GM21390 (cell line): Measurements from ENCODE around the gene RGS3.

Experiments
- ATAC-seq: cut with Tn5 transposase; IDR thresholded peaks from one replicate; pipeline ENCODE4 v1.9.1; 2021; ENCODE audit not compliant: unreplicated experiment

The RGS3 gene

DNA sequence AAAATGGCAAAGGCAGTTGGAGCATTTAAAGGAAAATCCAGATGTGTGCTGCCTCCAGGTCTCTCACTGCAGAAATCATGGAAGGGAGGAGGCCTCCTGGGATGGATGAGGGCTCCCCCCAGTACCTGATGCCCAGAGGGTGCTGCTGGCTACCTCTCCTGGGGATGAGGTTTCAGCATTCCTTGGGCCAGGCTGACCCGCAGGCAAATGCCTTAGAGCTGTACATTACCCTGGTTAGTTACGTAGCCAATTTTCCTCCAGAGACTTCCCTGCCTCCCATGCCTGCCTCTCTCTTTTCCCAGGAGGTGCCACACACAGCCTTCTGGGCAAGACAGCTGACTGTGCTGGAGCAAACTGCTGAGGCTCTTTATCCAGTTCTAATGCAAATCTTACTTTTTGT lies 65.3 kb downstream of the RGS3 start:
- no peak for ATAC-seq

DNA sequence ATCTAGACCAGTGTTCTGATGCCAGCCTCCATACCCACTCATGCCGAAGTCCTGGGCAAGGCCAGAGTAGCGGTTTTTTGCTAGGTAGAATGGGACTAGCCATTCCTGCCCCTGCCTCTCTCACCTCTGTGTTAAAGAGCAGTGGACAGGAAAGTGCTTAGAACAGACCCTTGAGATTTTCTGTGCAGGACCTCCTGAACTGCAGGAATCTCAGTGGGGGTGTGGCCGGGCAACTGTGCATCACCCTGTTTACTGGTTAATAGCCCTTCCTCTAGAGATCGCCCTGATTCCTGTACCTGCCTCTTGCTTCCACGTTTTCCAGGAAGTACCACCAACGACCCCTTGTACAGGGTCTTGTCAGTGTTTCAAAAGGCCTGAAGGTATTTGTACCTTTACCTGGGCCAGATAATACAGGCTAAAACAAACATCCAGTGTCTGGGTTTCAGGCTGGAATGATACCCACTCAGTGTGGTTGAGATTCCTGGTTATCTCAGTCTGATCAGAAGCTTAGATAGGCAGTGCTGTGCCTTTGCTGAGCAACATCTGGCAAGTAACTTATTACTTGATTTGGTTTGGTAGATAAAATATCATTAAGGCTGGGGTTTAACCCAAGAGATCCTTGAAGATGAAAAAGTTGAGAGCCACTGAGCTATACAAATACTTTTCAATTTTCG lies 65.9 kb downstream of the RGS3 start:
- ATAC-seq, result no peak

DNA sequence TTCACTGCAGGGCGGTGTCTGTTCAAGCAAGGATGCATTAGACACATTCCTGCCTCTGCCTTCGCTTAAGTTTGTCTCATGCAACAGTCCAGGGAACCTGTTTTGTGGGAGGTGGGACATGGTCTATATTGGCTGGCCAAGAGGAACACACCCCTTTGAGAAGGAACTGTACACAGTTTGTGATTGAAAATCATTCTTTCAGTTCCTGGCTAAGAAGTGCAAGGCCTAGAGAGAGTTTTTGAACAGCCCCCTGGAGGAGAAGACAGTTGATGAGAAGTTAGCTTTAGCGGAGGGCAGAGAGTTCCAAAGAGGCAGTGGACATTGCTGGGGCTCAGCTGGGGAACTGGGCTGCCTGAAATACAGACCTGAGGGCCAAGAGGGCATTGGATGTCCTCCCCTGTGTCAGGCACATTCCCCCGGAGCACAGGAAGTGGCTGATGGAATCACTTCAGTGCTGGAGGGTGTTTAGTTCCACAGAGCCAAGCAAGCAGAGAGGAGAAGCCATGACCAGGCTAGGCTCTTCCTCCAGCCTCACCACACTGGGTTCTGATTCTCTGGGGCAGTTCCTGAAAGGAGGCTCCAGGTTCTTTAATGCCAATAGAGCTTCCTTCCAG lies 66.6 kb downstream of the RGS3 start:
- ATAC-seq, result no peak

DNA sequence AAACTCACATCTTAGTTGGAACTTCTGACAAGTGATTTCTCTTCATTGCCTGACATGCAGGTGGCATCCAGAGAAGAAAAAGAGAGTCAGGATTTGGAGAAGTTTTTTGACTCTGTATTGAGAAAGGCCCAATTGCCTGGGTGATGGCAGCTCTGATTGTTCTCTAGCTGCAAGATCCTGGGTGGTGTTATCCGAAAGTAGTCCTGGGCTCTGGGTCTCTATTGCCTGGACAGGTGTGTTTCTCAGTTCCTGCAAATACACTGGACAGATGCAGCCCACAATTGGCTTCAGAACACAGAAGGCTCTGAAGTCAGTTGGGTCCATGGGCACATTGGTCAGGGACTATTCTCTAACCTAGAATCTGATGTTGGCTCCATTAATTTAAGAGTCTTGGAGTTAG lies 67.4 kb downstream of the RGS3 start:
- ATAC-seq, result no peak

GRCh38 chr9:113531919-113532808 lies 68.6 kb downstream of the RGS3 start:
- no peak for ATAC-seq

DNA sequence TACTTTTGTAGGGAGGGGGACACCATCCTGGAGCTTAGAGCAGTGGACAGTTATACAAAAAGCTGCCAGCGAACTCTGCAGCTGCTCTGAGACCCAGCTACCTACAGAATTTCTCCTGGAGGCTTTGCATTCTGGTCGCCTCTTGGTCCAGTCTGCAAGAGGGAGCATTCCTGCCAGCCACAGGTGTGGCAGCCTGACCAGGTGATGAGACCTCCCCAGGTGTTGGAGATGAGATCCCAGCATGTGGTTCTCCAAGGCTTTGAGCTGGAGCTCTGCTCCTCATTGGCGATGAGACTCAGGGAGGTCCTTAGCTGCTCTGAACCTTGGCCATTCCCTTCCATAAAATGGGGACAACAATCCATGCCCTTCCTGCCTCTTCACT lies 69.3 kb downstream of the RGS3 start:
- no peak for ATAC-seq

DNA sequence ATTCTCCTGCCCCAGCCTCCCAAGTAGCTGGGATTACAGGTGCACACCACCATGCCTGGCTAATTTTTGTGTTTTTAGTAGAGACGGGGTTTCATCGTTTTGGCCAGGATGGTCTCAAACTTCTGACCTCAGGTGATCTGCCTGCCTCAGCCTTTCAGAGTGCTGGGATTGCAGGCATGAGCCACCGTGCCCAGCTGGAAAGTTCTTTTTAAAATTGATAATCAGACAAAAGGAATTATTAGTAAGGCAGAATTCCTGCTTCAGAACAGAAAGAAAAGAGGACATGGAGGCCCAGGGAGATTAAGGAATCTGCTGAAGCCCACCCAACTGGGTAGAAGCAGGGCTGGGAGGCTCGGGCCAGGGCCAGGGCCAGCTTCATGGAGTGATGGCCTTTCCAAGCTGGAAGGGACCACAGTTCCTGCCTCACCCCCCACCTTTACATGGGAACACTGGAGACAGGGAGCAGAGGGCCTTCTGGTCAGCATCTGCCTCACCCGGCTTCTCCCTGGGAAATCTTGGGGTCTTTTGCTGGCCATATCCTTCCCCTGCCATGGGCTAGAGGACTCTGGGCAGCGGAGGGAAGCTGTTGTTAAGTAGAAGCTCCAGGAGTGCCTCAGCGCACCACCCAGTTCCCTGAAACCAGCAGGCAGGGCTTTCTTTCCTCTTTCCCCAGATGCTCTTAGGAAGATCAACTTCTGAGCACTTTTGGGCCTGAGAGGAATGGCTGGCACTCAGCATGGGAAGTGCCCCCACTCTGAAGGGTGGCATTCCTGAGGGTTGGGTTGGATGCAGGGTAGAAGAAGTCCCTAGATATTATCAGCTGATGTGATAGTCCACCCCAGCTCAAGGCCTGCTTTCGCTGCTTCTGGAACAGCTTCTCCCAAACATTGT lies 70.1 kb downstream of the RGS3 start:
- no peak for ATAC-seq

DNA sequence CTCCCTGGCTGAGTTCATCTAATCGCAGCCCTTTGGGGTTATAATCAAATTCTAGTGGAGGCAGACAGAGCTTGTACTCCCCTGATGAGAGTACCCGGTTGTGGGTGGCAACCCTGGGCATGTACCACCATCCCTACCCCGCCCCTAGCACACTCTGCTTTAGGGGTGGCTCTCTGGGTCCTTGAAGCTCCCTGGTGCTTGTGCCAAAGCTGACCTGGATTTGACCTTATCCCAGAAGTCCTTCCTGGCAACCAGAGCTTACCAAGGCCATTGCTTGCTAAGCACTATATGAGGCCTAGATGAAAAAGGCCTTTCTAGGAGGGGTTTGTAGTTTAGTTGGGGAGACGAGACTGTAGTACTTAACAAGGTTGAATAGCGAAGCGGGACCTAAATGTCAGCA lies 72.2 kb downstream of the RGS3 start:
- ATAC-seq, result no peak

DNA sequence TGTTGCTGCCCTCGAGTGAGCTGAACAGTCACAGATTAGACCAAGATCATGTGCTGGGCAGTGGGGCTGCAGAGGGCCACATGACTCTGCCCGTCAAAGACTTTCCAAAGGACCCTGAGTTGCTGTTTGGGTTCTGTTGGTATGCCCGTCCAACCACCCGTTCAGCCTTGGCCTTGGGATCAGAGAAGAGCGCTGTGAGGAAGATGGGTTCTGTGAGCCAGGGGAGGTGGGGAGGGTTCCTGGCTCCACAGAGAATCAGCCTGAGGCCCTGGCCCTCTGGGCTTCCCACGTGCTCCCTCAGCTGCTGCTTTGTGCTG lies 72.6 kb downstream of the RGS3 start:
- ATAC-seq, result no peak

DNA sequence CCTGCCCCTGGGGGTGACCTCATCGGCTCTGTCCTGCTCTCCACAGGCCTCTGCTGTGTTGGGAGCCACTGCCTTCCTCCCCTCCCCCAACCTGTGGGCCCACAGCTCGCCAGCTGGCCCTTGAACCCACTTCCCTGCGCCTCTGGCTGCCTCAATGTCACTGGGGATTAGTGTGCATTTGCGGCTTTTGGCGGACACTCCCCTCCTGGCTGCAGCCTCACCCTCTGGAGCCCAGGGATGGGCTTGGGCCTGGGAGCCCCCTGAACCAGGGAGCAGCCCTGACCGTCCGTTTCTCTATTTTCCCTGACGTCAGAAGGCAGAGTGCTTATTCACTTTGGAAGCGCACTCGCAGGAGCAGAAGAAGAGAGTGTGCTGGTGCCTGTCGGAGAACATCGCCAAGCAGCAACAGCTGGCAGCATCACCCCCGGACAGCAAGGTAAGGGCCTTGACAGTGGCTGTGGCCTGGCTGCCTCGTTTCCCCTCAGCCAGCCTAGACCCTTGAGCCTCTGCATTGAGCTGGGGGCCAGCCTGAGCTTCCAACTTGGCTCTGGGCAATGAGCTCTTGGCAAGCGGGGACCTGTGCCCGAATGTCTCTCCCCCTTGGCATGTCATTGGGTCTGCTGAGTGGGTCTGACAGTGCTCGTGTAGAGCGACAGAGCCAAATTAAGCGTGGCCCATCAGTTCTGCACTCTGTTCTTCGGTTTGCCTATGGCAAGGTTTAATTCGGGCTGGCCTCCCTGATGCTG lies 73.1 kb downstream of the RGS3 start:
- no peak for ATAC-seq

DNA sequence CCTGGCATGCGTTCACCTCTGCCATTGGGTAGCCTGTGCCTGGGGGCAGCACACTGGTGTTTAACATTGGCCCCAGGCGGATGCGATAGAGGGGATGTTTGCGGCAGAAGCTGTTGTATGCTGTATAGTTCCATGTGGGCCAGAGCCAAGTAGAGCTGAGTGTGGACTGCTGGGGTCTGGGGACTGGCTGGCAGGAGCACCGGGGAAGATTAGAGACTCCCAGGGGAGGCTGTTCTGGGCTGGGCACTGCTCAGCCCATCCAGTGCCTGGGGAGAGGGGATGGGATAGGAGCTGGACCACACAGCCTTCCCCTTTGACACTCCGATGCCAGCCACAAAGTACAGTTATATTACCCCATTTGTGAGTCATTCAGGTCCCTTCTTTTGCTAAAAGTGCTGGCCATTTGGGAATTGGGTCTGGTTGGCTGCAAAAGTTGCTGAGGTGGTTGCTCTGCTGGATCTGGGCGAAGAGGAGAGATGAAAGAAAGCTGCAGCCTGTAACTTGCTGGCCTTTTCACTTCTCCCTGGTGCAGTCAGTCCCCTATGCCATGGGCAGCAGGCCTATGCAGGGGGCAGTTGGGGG lies 73.8 kb downstream of the RGS3 start:
- no peak for ATAC-seq

GRCh38 chr9:113538131-113538530 lies 74.6 kb downstream of the RGS3 start:
- no peak for ATAC-seq

GRCh38 chr9:113538701-113539430 lies 75.3 kb downstream of the RGS3 start:
- ATAC-seq, result no peak

- ATAC-seq, result no peak
These were observed 76.9 kb downstream of the RGS3 start for GRCh38 chr9:113540466-113540865.

- no peak for ATAC-seq
These were observed 77.7 kb downstream of the RGS3 start for GRCh38 chr9:113541019-113541900.

DNA sequence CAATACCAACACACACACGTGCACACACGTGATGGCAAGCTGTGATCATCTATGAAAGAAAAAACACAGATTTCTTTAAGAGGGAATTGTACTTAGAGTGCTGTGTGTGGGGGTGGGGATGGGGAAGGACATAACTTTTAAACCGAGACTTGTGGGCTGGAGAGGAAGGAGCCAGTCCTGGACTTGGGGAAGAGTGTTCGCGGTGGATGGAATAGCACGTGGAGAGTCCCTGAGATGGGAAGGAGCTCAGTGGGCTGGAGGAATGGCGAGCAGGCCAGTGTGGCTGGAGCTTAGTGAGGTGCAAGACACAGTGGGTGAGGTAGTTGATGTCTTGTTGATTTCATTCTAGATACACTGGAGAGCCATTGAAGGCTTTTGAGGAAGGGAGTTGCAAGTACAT lies 78.5 kb downstream of the RGS3 start:
- ATAC-seq, result no peak

DNA sequence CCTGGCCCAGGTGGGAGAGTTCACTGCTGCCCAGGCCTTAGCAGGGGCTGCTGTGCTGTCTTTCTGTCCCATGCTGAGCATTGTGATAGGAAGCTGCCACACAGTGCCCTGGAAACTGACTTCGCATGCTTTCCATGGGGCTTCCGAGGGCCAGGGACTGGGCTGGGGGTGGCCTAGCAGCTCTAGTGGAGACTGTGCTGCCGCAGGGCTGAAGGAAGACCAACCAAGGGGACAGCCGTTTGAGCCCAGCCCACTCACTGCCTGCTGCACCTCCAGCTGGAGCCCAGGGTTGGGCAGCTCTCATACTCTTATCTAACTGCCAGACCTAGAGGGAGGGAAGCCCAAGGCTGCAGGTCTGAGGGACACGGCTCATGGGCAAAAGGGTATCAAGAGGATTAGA lies 79.2 kb downstream of the RGS3 start:
- ATAC-seq, result no peak

DNA sequence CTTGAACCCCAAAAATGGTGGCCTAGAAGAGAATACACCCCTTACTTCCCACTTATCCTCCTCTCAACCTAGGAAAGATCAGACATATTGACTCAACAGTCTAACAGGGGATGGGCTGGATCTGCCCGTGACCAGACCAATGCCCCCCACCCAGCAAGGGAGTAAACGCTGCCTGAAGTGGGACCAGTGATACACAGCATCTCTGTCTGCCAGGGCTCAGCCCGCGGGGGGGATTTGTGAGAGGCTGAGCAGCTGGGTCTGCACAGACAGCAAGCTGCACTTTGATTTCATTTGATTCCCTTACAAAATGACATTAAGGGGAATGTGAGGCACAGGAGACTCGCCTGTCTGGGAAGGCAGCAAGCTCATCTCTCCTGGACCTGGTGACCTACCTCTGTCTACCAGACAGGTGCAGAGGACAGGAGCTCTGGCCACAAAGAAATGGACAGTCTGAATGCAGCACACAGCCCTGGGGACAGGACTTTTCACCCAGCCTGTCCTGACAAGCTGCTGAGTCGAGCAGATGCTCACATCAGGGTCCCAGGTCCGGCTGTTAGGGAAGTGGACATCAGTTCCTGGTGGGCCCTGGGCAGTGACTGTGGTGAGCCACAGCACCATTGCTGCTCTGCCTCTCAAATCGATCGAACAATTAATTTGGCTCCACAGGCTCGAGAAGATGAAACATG lies 79.9 kb downstream of the RGS3 start:
- ATAC-seq, result no peak
